ENCODE measurements around the gene CMBL. TPM values are rescaled to one million over a fixed set of nuclear protein-coding genes. Genes with fewer than 3 reads are reported as not detected.

Gene CMBL
- total and polyA plus RNA-seq, 2 experiments from 2014 or later = 1.3 to 3.9 TPM

GRCh38 chr5:10331341-10331796 is 23.7 kb upstream of the CMBL start:
- Histone ChIP-seq H3K4me3 (no peak overlapping the region), H3K9me3 (ENCODE audit: low read depth) (no peaks in the 10 kb centered on the region), H3K27ac (no peak overlapping the region), H3K27me3 (peaks cover 79% of the 10 kb centered on the region), H3K36me3 (no peaks in the 10 kb centered on the region), H3K4me1 (ENCODE audit: low read depth) (peaks cover 3% of the 10 kb centered on the region)
- TF ChIP-seq, protein P1, sequence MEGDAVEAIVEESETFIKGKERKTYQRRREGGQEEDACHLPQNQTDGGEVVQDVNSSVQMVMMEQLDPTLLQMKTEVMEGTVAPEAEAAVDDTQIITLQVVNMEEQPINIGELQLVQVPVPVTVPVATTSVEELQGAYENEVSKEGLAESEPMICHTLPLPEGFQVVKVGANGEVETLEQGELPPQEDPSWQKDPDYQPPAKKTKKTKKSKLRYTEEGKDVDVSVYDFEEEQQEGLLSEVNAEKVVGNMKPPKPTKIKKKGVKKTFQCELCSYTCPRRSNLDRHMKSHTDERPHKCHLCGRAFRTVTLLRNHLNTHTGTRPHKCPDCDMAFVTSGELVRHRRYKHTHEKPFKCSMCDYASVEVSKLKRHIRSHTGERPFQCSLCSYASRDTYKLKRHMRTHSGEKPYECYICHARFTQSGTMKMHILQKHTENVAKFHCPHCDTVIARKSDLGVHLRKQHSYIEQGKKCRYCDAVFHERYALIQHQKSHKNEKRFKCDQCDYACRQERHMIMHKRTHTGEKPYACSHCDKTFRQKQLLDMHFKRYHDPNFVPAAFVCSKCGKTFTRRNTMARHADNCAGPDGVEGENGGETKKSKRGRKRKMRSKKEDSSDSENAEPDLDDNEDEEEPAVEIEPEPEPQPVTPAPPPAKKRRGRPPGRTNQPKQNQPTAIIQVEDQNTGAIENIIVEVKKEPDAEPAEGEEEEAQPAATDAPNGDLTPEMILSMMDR (IDR thresholded peaks at IDR 0.05; ENCODE audit: low read depth, low read length) = no peak
- DNase-seq (ENCODE audit: low read depth in 1 of 2, low spot score in 1 of 2) = peak in 1 of 2 donors; percentile 94

GRCh38 chr5:10330511-10331230 is 23.0 kb upstream of the CMBL start:
- H3K4me3 ChIP-seq = no peak overlapping the region
- no peak overlapping the region for H3K27ac ChIP-seq
- no peaks in the 10 kb centered on the region for H3K9me3 ChIP-seq (ENCODE audit: low read depth)
- H3K36me3 ChIP-seq = no peaks in the 10 kb centered on the region
- DNase-seq (ENCODE audit: low read depth in 1 of 2, low spot score in 1 of 2) = no peak
- peaks cover 3% of the 10 kb centered on the region for H3K4me1 ChIP-seq (ENCODE audit: low read depth)
- TF ChIP-seq, protein P1 (IDR thresholded peaks at IDR 0.05; ENCODE audit: low read depth, low read length) = no peak
- peaks cover 75% of the 10 kb centered on the region for H3K27me3 ChIP-seq

- H3K27me3 ChIP-seq = peaks cover 68% of the 10 kb centered on the region
- DNase-seq (ENCODE audit: low read depth in 1 of 2, low spot score in 1 of 2) = peak in 1 of 2 donors; percentile 88
- peaks cover 3% of the 10 kb centered on the region for H3K4me1 ChIP-seq (ENCODE audit: low read depth)
- H3K36me3 ChIP-seq = no peaks in the 10 kb centered on the region
- H3K4me3 ChIP-seq = no peak overlapping the region
- TF ChIP-seq, protein P1 (IDR thresholded peaks at IDR 0.05; ENCODE audit: low read depth, low read length) = no peak
- H3K9me3 ChIP-seq (ENCODE audit: low read depth) = no peaks in the 10 kb centered on the region
- no peak overlapping the region for H3K27ac ChIP-seq
These were observed 22.2 kb upstream of the CMBL start for GRCh38 chr5:10329820-10330481.

DNA sequence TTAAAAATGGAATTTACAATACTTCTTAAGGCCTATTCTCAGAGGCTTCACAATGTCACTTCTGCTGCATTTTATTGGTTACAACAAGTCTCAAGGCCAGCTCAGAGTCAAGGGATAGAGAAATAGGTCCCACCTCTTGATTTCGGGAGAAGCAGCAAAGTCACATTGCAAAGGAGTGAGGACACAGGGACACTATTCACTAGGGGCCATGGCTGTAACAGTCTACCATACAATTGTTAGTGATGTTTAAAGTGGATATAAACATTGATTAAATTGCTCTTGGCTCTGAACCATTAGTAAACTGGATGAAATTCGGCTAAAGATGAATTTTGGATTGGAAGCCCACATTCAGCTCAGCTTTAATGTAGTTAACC is 21.7 kb upstream of the CMBL start:
- peaks cover 3% of the 10 kb centered on the region for H3K4me1 ChIP-seq (ENCODE audit: low read depth)
- H3K9me3 ChIP-seq (ENCODE audit: low read depth) = no peaks in the 10 kb centered on the region
- TF ChIP-seq, protein P1 (IDR thresholded peaks at IDR 0.05; ENCODE audit: low read depth, low read length) = no peak
- H3K4me3 ChIP-seq = no peak overlapping the region
- peaks cover 63% of the 10 kb centered on the region for H3K27me3 ChIP-seq
- no peak overlapping the region for H3K27ac ChIP-seq
- no peak for DNase-seq (ENCODE audit: low read depth in 1 of 2, low spot score in 1 of 2)
- H3K36me3 ChIP-seq = no peaks in the 10 kb centered on the region

DNA sequence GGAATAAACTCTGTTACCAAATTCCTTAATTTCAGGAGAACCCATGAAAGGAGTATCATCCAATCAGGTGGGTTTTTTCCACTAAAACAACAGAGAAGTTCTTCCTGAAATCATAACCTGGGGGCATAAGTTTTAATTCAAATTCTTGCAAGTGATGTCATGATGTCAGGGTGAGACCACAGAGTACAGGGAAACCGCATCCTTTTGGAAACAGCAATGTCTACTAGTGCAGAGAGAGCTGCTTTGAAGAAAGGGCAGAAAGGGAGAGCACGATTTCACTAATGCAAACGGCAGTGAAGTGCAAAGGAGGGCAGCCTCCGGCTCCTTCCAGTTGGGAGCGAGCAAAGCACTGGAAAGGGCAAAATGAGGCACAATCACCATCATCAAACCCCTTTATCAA is 20.6 kb upstream of the CMBL start:
- TF ChIP-seq, protein P1 (IDR thresholded peaks at IDR 0.05; ENCODE audit: low read depth, low read length) = no peak
- Histone ChIP-seq H3K9me3 (ENCODE audit: low read depth) (no peaks in the 10 kb centered on the region), H3K27me3 (peaks cover 52% of the 10 kb centered on the region), H3K4me1 (ENCODE audit: low read depth) (no peaks in the 10 kb centered on the region), H3K4me3 (no peak overlapping the region), H3K27ac (no peak overlapping the region), H3K36me3 (no peaks in the 10 kb centered on the region)
- no peak for DNase-seq (ENCODE audit: low read depth in 1 of 2, low spot score in 1 of 2)

Data from cardiac muscle cell (in vitro differentiated cells and primary cell).